Lower lobe of right lung (tissue), 2 donors: ENCODE data around the gene RBBP9. TPM values are rescaled to one million over a fixed set of nuclear protein-coding genes. Genes with fewer than 3 reads are reported as not detected.

ENCODE experiments used
- ATAC-seq, 2 donors: fragments of 200-7000 bp; cut with Tn5 transposase; one replicate each; pipeline ENCODE4 v1.9.1; 2020 to 2022; ENCODE audit warnings: mild to moderate bottlenecking in 2 of 2, moderate library complexity in 2 of 2
- DNase-seq: peaks from one replicate; pipeline ENCODE4 v3.0.0-alpha.2; 2020
- H3K27ac ChIP-seq: fragments of 200-600 bp; one replicate; pipeline ENCODE4 v1.8.0; 2022
- H3K27me3 ChIP-seq: fragments of 200-600 bp; one replicate; pipeline ENCODE4 v1.8.0; 2022; ENCODE audit warnings: low read depth
- H3K36me3 ChIP-seq: fragments of 200-600 bp; one replicate; pipeline ENCODE4 v1.8.0; 2022; ENCODE audit warnings: mild to moderate bottlenecking
- H3K4me1 ChIP-seq: fragments of 200-600 bp; one replicate; pipeline ENCODE4 v1.8.0; 2022
- H3K4me3 ChIP-seq: fragments of 200-600 bp; one replicate; pipeline ENCODE4 v1.8.0; 2022; ENCODE audit warnings: mild to moderate bottlenecking
- H3K9me3 ChIP-seq: fragments of 200-600 bp; one replicate; pipeline ENCODE4 v1.8.0; 2022
- intact Hi-C: fragments of 100-400 bp; cut with DNase I; formaldehyde crosslinking; loops from one replicate; pipeline ENCODE4 v1.11.0; 2022
- total RNA-seq: library from RNA; stranded (reverse); fragmentation: NEBNext Ultra II Directional; extraction: Animal tissue kit (Norgen Biotek cat#: 25700); gene quantifications from one replicate; pipeline ENCODE4 v1.2.1, GENCODE V29; 2021
- TF ChIP-seq, protein P1 (sequence below): fragments of 200-600 bp; IDR thresholded peaks from one replicate; pipeline ENCODE4 v1.8.0; 2022; ENCODE audit warnings: antibody characterized with exemption, mild to moderate bottlenecking
- donor health status: DM: no; HTN: yes; CAD: no; lungs with severe emphysema.

Gene RBBP9
- total RNA-seq, 1 donor from 2014 or later = 15.3 TPM

DNA sequence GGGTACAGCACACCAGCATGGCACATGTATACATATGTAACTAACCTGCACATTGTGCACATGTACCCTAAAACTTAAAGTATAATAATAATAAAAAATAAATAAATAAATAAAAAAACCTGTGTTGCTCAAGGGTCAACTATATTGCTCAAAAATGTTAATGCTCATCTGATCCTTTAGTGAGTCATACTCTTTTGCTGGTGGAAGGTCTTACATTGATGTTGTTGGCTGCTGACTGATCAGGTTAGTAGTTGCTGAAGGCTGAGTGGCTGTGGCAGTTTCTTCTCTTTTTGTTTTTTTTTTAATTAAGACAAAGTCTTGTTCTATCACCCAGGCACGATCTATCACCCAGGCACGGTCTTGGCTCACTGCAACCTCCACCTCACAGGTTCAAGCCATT, 40.6 kb upstream of the RBBP9 start:
- H3K36me3 ChIP-seq = peaks cover 88% of the 10 kb centered on the region
- H3K27ac ChIP-seq = no peak overlapping the region
- DNase-seq (no peak), ATAC-seq (no peak)
- H3K4me1 ChIP-seq = no peaks in the 10 kb centered on the region
- H3K9me3 ChIP-seq = no peaks in the 10 kb centered on the region
- no peaks in the 10 kb centered on the region for H3K27me3 ChIP-seq
- intact Hi-C loops = no loop called here
- H3K4me3 ChIP-seq = no peak overlapping the region
- TF ChIP-seq, protein P1, sequence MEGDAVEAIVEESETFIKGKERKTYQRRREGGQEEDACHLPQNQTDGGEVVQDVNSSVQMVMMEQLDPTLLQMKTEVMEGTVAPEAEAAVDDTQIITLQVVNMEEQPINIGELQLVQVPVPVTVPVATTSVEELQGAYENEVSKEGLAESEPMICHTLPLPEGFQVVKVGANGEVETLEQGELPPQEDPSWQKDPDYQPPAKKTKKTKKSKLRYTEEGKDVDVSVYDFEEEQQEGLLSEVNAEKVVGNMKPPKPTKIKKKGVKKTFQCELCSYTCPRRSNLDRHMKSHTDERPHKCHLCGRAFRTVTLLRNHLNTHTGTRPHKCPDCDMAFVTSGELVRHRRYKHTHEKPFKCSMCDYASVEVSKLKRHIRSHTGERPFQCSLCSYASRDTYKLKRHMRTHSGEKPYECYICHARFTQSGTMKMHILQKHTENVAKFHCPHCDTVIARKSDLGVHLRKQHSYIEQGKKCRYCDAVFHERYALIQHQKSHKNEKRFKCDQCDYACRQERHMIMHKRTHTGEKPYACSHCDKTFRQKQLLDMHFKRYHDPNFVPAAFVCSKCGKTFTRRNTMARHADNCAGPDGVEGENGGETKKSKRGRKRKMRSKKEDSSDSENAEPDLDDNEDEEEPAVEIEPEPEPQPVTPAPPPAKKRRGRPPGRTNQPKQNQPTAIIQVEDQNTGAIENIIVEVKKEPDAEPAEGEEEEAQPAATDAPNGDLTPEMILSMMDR = no peak

DNA sequence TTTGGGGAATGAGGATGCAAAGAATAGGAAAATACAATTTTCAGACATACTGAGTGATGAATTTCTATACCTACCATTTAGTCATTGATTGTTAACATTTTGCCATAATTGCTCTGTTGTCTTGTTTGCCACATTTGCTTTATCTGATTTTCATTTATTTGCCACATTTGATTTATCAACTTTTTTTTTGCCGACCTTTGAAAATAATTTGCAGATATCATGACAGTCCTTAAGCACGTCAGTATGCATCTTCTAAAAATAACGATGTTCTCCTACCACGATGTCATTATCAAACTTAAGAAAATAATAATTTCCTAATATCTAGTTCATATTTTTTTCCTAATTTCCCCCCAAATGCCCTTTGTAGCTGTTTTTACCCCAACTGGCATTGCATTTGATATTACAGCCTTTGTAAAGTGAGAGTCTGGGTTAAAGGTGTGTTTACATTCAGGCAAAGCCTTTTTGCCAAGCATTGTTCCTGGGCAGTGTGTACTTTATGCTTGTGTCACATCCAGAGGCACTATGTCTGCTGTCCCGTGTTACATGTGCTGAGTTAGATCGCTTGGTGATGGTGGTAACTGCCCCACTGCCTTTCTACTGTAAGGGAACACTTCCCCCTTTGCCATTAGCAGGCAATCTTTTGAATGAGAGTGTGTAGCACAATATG, 37.1 kb upstream of the RBBP9 start:
- intact Hi-C loops = no loop called here
- TF ChIP-seq, protein P1 = no peak
- no peak for DNase-seq
- Histone ChIP-seq H3K4me3 (no peak overlapping the region), H3K27me3 (no peaks in the 10 kb centered on the region), H3K27ac (no peak overlapping the region), H3K36me3 (peaks cover 92% of the 10 kb centered on the region), H3K9me3 (no peaks in the 10 kb centered on the region), H3K4me1 (no peaks in the 10 kb centered on the region)
- no peak for ATAC-seq

DNA sequence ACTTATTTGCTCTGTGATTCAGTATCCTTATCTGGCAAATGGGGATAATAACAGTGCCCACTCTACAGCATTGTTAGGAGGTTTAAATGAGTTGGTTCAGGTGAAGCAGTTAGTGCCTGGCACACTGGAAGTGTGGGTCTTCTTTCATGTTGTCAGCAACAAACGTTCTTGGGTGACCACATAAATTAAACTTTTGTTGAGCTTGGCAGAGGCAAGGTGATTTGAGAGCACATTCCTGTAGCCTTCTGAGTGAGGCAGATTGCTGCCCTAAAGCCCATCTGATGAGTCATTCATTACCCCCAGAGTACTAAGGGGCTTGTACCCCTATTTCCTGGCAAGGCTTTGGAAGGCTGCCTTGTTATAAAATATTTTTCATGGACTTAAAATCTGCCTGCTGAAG, 36.5 kb upstream of the RBBP9 start:
- no peaks in the 10 kb centered on the region for H3K4me1 ChIP-seq
- ATAC-seq (no peak), DNase-seq (no peak)
- H3K36me3 ChIP-seq = peaks cover 97% of the 10 kb centered on the region
- H3K4me3 ChIP-seq = no peak overlapping the region
- no peak overlapping the region for H3K27ac ChIP-seq
- TF ChIP-seq, protein P1 = no peak
- H3K27me3 ChIP-seq = no peaks in the 10 kb centered on the region
- intact Hi-C loops = no loop called here
- no peaks in the 10 kb centered on the region for H3K9me3 ChIP-seq

DNA sequence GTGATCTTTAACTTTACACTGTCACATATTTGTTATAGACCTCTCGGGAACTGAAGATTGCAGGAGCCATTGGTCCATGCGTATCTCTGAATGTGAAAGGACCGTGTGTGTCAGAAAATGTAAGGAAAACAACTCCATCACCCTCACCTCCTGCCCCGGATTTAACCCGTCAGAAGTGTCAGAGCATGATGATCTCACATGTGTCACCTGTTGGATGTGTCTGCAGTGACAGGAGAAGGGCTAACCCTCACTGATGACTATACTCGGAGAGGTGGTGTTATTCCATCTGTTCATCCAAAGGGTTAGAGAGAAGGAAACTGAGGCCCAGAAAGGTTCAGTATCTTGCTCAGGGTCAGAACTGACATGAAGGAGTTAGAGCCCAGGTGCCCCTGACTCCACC, 35.6 kb upstream of the RBBP9 start:
- TF ChIP-seq, protein P1 = no peak
- no peak for ATAC-seq
- Histone ChIP-seq H3K27me3 (no peaks in the 10 kb centered on the region), H3K4me3 (no peak overlapping the region), H3K9me3 (no peaks in the 10 kb centered on the region), H3K36me3 (peaks cover 97% of the 10 kb centered on the region), H3K4me1 (no peaks in the 10 kb centered on the region), H3K27ac (no peak overlapping the region)
- intact Hi-C loops = no loop called here
- DNase-seq = no peak

DNA sequence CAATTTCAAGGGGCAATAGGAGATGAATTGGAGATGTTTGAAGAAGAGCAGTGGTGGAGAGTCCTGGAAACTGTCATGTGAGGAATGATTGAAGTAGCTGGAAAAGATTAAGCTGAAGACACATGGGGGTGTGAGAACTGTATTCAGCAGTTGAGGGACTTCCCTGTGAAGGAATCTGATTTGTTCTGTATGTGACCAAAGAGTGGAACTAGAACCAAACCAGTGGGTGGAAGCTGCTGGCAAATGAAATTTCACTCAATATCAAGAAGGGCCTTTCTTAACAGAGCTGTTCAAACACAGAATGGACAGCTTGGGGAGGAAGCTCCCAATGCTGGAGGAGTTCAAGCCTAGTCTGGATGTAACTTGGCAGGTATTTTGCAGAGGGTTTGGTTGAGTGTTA, 32.0 kb upstream of the RBBP9 start:
- Histone ChIP-seq H3K36me3 (peaks cover 100% of the 10 kb centered on the region), H3K9me3 (no peaks in the 10 kb centered on the region), H3K27me3 (no peaks in the 10 kb centered on the region), H3K4me3 (no peak overlapping the region), H3K4me1 (no peaks in the 10 kb centered on the region), H3K27ac (no peak overlapping the region)
- DNase-seq (no peak), ATAC-seq (no peak)
- TF ChIP-seq, protein P1 = no peak
- intact Hi-C loops = no loop called here
